Thoracic aorta (tissue), 2 donors: ENCODE measurements around the gene ATIC. TPM values are rescaled to one million over a fixed set of nuclear protein-coding genes. Genes with fewer than 3 reads are reported as not detected.

Experiments
- ATAC-seq: fragments of 150-250 bp; one replicate; pipeline ENCODE4 v1.8.0; 2017; ENCODE audit warnings: low read depth; ENCODE audit not compliant: insufficient number of reproducible peaks, low FRiP score
- DNase-seq: peaks from one replicate; pipeline ENCODE4 v3.0.0-alpha.2; 2020; ENCODE audit warnings: low spot score
- H3K27ac ChIP-seq, 2 donors: fragments of 200-600 bp; sonication (generic); 1 replicate in 1 of 2; 2 replicates in 1 of 2; pipeline ENCODE4 v1.5.1; 2016; ENCODE audit warnings: mild to moderate bottlenecking in 2 of 2, moderate library complexity in 2 of 2
- H3K27me3 ChIP-seq: fragments of 200-600 bp; sonication (generic); replicated peaks from 2 replicates; pipeline ENCODE4 v1.6.0; 2016; ENCODE audit warnings: mild to moderate bottlenecking; ENCODE audit not compliant: insufficient read depth
- H3K36me3 ChIP-seq: fragments of 200-600 bp; sonication (generic); one replicate; pipeline ENCODE4 v1.5.1; 2016
- H3K4me1 ChIP-seq, 2 donors: fragments of 200-600 bp; sonication (generic); 1 replicate in 1 of 2; 2 replicates in 1 of 2; pipeline versions ENCODE4 v1.5.1 to v1.6.0; 2016; ENCODE audit warnings: low read depth in 2 of 2, mild to moderate bottlenecking in 1 of 2; ENCODE audit not compliant: control insufficient read depth in 1 of 2
- H3K4me3 ChIP-seq: fragments of 200-600 bp; sonication (generic); 2 replicates; pipeline ENCODE4 v1.5.1; 2016; ENCODE audit warnings: mild to moderate bottlenecking
- H3K9me3 ChIP-seq: fragments of 200-600 bp; sonication (generic); 2 replicates; pipeline ENCODE4 v1.5.1; 2016
- CTCF ChIP-seq: fragments of 200-600 bp; sonication (generic); IDR thresholded peaks from one replicate; pipeline ENCODE4 v1.5.1; 2019; ENCODE audit warnings: antibody characterized with exemption
- total RNA-seq, 2 donors: library from RNA; depleted of rRNA; stranded (reverse); fragments of >200 nt; gene quantifications; one replicate each; pipeline versions ENCODE4 v1.1.0 to v1.2.3, GENCODE V29; 2016

The ATIC gene
- total RNA-seq, 2 donors from 2014 or later, result 26.3 to 30.2 TPM

- DNase-seq, result no peak
- Histone ChIP-seq H3K27ac (no peak overlapping the region), H3K4me1 (peaks cover 0 to 6% of the 10 kb centered on the region in 2 donors), H3K27me3 (no peaks in the 10 kb centered on the region), H3K9me3 (no peaks in the 10 kb centered on the region), H3K4me3 (no peak overlapping the region), H3K36me3 (no peaks in the 10 kb centered on the region)
- no peak for ATAC-seq
- no peak for TF ChIP-seq CTCF
Measured at GRCh38 chr2:215270118-215270451, 41.8 kb upstream of the ATIC start.

GRCh38 chr2:215271446-215271845, 40.4 kb upstream of the ATIC start:
- no peaks in the 10 kb centered on the region for H3K27me3 ChIP-seq

DNA sequence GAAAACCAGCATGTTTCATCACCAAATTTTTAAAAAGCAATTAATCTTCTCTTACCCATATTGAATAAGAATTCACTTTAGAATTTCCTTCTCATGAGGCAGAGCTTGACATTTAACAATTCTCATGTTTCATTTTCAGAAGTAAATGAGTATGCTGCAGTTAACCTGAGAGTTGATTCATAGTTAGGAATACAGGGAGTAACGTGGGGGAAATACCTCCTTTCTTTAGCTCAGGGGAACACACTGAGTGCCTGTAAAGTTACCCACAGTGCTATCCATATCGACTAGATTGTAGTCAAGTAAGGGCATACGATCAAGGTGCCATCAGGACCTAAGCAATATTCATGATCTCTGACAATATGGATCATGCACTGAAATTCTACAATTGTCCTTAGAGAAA, 38.9 kb upstream of the ATIC start:
- Histone ChIP-seq H3K4me3 (no peak overlapping the region), H3K27me3 (no peaks in the 10 kb centered on the region), H3K9me3 (no peaks in the 10 kb centered on the region), H3K36me3 (no peaks in the 10 kb centered on the region), H3K27ac (no peak overlapping the region), H3K4me1 (peaks cover 0 to 6% of the 10 kb centered on the region in 2 donors)
- DNase-seq, result no peak
- TF ChIP-seq CTCF, result no peak
- ATAC-seq, result no peak

More at GRCh38 chr2:215271446-215271845, 40.4 kb upstream of the ATIC start:
- DNase-seq (no peak), ATAC-seq (no peak)
- Histone ChIP-seq H3K36me3 (no peaks in the 10 kb centered on the region), H3K4me3 (no peak overlapping the region), H3K4me1 (peaks cover 0 to 6% of the 10 kb centered on the region in 2 donors), H3K27ac (no peak overlapping the region), H3K9me3 (no peaks in the 10 kb centered on the region)
- no peak for TF ChIP-seq CTCF

DNA sequence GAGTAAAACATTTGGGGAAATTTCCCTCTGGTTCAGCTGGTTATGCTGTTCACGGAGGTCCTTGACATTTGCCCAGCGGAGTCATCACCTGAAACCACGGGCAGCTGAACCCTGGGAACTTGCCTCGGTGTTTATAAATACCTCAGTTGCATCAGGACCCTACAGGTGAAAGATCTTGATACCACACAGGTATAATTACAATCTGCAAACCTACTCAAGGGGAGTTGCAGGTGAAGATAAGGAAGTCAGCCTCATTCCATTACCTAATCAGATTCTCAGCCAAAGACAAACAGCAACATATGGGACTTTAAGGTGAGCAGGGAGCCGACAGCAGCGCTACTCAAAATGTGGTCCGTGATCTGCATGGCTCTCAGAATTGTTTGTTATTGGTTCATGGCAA, 37.0 kb upstream of the ATIC start:
- TF ChIP-seq CTCF, result no peak
- H3K4me1 ChIP-seq, result no peaks in the 10 kb centered on the region
- H3K27ac ChIP-seq, result no peak overlapping the region
- DNase-seq (no peak), ATAC-seq (no peak)
- no peaks in the 10 kb centered on the region for H3K27me3 ChIP-seq
- H3K4me3 ChIP-seq, result no peak overlapping the region
- no peaks in the 10 kb centered on the region for H3K36me3 ChIP-seq
- H3K9me3 ChIP-seq, result no peaks in the 10 kb centered on the region

DNA sequence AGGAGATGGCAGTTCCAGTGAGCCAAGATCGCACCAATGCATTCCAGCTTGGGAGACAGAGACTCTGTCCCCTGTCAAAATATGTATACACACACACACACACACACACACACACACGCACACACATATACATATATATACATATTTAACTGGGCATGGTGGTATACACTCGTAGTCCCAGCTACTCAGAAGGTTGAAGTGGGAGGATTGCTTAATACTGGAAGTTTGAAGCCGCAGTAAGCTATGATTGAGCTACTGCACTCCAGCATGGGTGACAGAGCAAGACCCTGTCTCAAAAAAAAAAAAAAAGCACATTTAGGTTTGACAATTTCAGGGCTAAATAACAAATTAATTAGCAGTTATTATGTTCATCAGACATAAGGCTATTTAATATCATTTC, 36.0 kb upstream of the ATIC start:
- no peaks in the 10 kb centered on the region for H3K36me3 ChIP-seq
- H3K4me1 ChIP-seq, result peaks cover 0 to 6% of the 10 kb centered on the region in 2 donors
- no peaks in the 10 kb centered on the region for H3K27me3 ChIP-seq
- ATAC-seq (no peak), DNase-seq (no peak)
- H3K9me3 ChIP-seq, result no peaks in the 10 kb centered on the region
- no peak overlapping the region for H3K4me3 ChIP-seq
- TF ChIP-seq CTCF, result no peak
- H3K27ac ChIP-seq, result no peak overlapping the region
